ENCODE measurements around the gene MAD1L1.

Gene MAD1L1

GRCh38 chr7:2253525-2254244 is 20.9 kb upstream of the MAD1L1 start:
- DNase-seq (no peak), ATAC-seq (ENCODE audit: insufficient read depth, low read depth) (no peak)
- no peak overlapping the region for H3K27ac ChIP-seq (ENCODE audit: low read length)
- no peak overlapping the region for H2AFZ ChIP-seq (ENCODE audit: low read depth, low read length)
- no peaks in the 10 kb centered on the region for H3K9me3 ChIP-seq (ENCODE audit: insufficient read depth, low read length, severe bottlenecking)
- no peaks in the 10 kb centered on the region for H3K4me1 ChIP-seq (ENCODE audit: insufficient read depth, low read length)
- H4K20me1 ChIP-seq (ENCODE audit: insufficient read depth, low read length), result 0 out of 2 replicates have a peak, but pooled peaks cover 3% of the 10 kb centered on the region
- no peak overlapping the region for H3K9ac ChIP-seq (ENCODE audit: low read depth, low read length)
- H3K79me2 ChIP-seq (ENCODE audit: insufficient read depth, low read length), result no peaks in the 10 kb centered on the region
- H3K4me2 ChIP-seq (ENCODE audit: insufficient read depth, low read length), result no peak overlapping the region
- TF ChIP-seq CTCF (IDR thresholded peaks at IDR 0.05; ENCODE audit: borderline replicate concordance, extremely low read depth, low read length, poor library complexity, severe bottlenecking), result no peak
- no peak for TF ChIP-seq EZH2 (IDR thresholded peaks at IDR 0.05; ENCODE audit: borderline replicate concordance, low read depth, low read length, severe bottlenecking)
- no peak overlapping the region for H3K4me3 ChIP-seq (ENCODE audit: low read depth in 1 of 2, low read length in 2 of 2)
- H3K36me3 ChIP-seq (ENCODE audit: insufficient read depth, low read length), result peaks cover 69% of the 10 kb centered on the region
- no peaks in the 10 kb centered on the region for H3K27me3 ChIP-seq (ENCODE audit: insufficient read depth, low read length, poor library complexity)

GRCh38 chr7:2253021-2253420 is 20.3 kb upstream of the MAD1L1 start:
- H3K27ac ChIP-seq (ENCODE audit: low read length), result no peak overlapping the region
- H3K4me1 ChIP-seq (ENCODE audit: insufficient read depth, low read length), result no peaks in the 10 kb centered on the region
- ATAC-seq (ENCODE audit: insufficient read depth, low read depth), result no peak
- no peak overlapping the region for H2AFZ ChIP-seq (ENCODE audit: low read depth, low read length)
- no peak overlapping the region for H3K4me3 ChIP-seq (ENCODE audit: low read depth in 1 of 2, low read length in 2 of 2)
- H4K20me1 ChIP-seq (ENCODE audit: insufficient read depth, low read length), result 0 out of 2 replicates have a peak, but pooled peaks cover 3% of the 10 kb centered on the region
- no peaks in the 10 kb centered on the region for H3K79me2 ChIP-seq (ENCODE audit: insufficient read depth, low read length)
- H3K36me3 ChIP-seq (ENCODE audit: insufficient read depth, low read length), result peaks cover 72% of the 10 kb centered on the region
- DNase-seq, result no peak
- no peaks in the 10 kb centered on the region for H3K9me3 ChIP-seq (ENCODE audit: insufficient read depth, low read length, severe bottlenecking)
- H3K4me2 ChIP-seq (ENCODE audit: insufficient read depth, low read length), result no peak overlapping the region
- H3K27me3 ChIP-seq (ENCODE audit: insufficient read depth, low read length, poor library complexity), result no peaks in the 10 kb centered on the region
- H3K9ac ChIP-seq (ENCODE audit: low read depth, low read length), result no peak overlapping the region
- no peak for TF ChIP-seq EZH2 (IDR thresholded peaks at IDR 0.05; ENCODE audit: borderline replicate concordance, low read depth, low read length, severe bottlenecking)
- no peak for TF ChIP-seq CTCF (IDR thresholded peaks at IDR 0.05; ENCODE audit: borderline replicate concordance, extremely low read depth, low read length, poor library complexity, severe bottlenecking)

- ATAC-seq (ENCODE audit: insufficient read depth, low read depth), result peak; percentile 57
- no peak overlapping the region for H3K4me2 ChIP-seq (ENCODE audit: insufficient read depth, low read length)
- H3K4me3 ChIP-seq (ENCODE audit: low read depth in 1 of 2, low read length in 2 of 2), result no peak overlapping the region
- H3K9me3 ChIP-seq (ENCODE audit: insufficient read depth, low read length, severe bottlenecking), result no peaks in the 10 kb centered on the region
- H3K79me2 ChIP-seq (ENCODE audit: insufficient read depth, low read length), result no peaks in the 10 kb centered on the region
- peaks cover 9% of the 10 kb centered on the region; the same call in 1 of the 2 replicates for H4K20me1 ChIP-seq (ENCODE audit: insufficient read depth, low read length)
- H2AFZ ChIP-seq (ENCODE audit: low read depth, low read length), result no peak overlapping the region
- no peaks in the 10 kb centered on the region for H3K27me3 ChIP-seq (ENCODE audit: insufficient read depth, low read length, poor library complexity)
- H3K9ac ChIP-seq (ENCODE audit: low read depth, low read length), result no peak overlapping the region
- H3K36me3 ChIP-seq (ENCODE audit: insufficient read depth, low read length), result peaks cover 76% of the 10 kb centered on the region
- peak; percentile 30 for DNase-seq
- TF ChIP-seq CTCF (IDR thresholded peaks at IDR 0.05; ENCODE audit: borderline replicate concordance, extremely low read depth, low read length, poor library complexity, severe bottlenecking), result no peak
- no peak for TF ChIP-seq EZH2 (IDR thresholded peaks at IDR 0.05; ENCODE audit: borderline replicate concordance, low read depth, low read length, severe bottlenecking)
- H3K27ac ChIP-seq (ENCODE audit: low read length), result no peak overlapping the region
- H3K4me1 ChIP-seq (ENCODE audit: insufficient read depth, low read length), result no peaks in the 10 kb centered on the region
These were observed 19.4 kb upstream of the MAD1L1 start for GRCh38 chr7:2251841-2252771.

All from DND-41 (cell line).